Transverse colon (tissue), 4 donors: Measurements from ENCODE around the gene FGF2.

Experiments
- CTCF ChIP-seq, 5 experiments: fragments of 200-600 bp in 3 of 5; fragments of 450-650 bp in 2 of 5; sonication (generic) in 3 of 5; IDR thresholded peaks; 1 replicate in 2 of 5; 2 replicates in 3 of 5; pipeline ENCODE4 v1.5.1; 2016 to 2017; ENCODE audit warnings: antibody characterized with exemption in 5 of 5, inconsistent platforms in 3 of 5, mild to moderate bottlenecking in 2 of 5, moderate library complexity in 1 of 5
- EP300 ChIP-seq: sonication (generic); formaldehyde crosslinking; IDR thresholded peaks from one replicate; pipeline ENCODE4 v1.6.1; 2017; ENCODE audit warnings: antibody characterized with exemption, low read depth
- POLR2A ChIP-seq: fragments of 450-650 bp; IDR thresholded peaks from one replicate; pipeline ENCODE4 v1.6.1; 2016; ENCODE audit warnings: antibody characterized with exemption, mild to moderate bottlenecking, moderate library complexity
- POLR2AphosphoS5 ChIP-seq, 3 donors: sonication (generic); formaldehyde crosslinking; IDR thresholded peaks; one replicate each; pipeline ENCODE4 v1.6.1; 2016; ENCODE audit warnings: antibody characterized with exemption in 3 of 3

- TF ChIP-seq CTCF (IDR thresholded peaks at IDR 0.05) (no peak), POLR2A (no peak), EP300 (no peak), POLR2AphosphoS5 (IDR thresholded peaks at IDR 0.05) (no peak)
Observed at GRCh38 chr4:122816476-122816875, 10.2 kb upstream of the FGF2 start.
